Osteocyte (in vitro differentiated cells): ENCODE results near the gene THAP2. TPM values are rescaled to one million over a fixed set of nuclear protein-coding genes. Genes with fewer than 3 reads are reported as not detected.

Experiments used
- DNase-seq: peaks from one replicate; pipeline ENCODE4 v3.0.0; 2021; ENCODE audit warnings: mixed read lengths; ENCODE audit not compliant: unreplicated experiment; ENCODE audit errors: extremely low spot score
- H3K27ac Mint-ChIP-seq: one replicate; pipeline ENCODE4 v1.8.0; 2021; ENCODE audit warnings: mild to moderate bottlenecking, mixed read lengths; ENCODE audit not compliant: unreplicated experiment
- H3K27me3 Mint-ChIP-seq: one replicate; pipeline ENCODE4 v1.8.0; 2021; ENCODE audit warnings: mixed read lengths; ENCODE audit not compliant: unreplicated experiment
- H3K36me3 Mint-ChIP-seq: one replicate; pipeline ENCODE4 v1.8.0; 2021; ENCODE audit warnings: mixed read lengths; ENCODE audit not compliant: unreplicated experiment
- H3K4me1 Mint-ChIP-seq: one replicate; pipeline ENCODE4 v1.8.0; 2021; ENCODE audit warnings: mixed read lengths; ENCODE audit not compliant: unreplicated experiment
- H3K4me3 Mint-ChIP-seq: one replicate; pipeline ENCODE4 v1.8.0; 2021; ENCODE audit warnings: mild to moderate bottlenecking, moderate library complexity, mixed read lengths; ENCODE audit not compliant: unreplicated experiment
- H3K9me3 Mint-ChIP-seq: one replicate; pipeline ENCODE4 v1.8.0; 2021; ENCODE audit warnings: mixed read lengths; ENCODE audit not compliant: unreplicated experiment
- total RNA-seq: library from RNA; stranded (reverse); gene quantifications from 2 replicates; pipeline ENCODE4 v1.2.1, GENCODE V29; 2021
- TF ChIP-seq, protein P1 (sequence below): fragments of 200-600 bp; sonication (generic); IDR thresholded peaks from 2 replicates; pipeline ENCODE4 v1.5.0; 2021; ENCODE audit warnings: antibody characterized with exemption, mild to moderate bottlenecking, moderate library complexity

THAP2 gene
- total RNA-seq, 1 donor from 2014 or later = 5.0 TPM

DNA sequence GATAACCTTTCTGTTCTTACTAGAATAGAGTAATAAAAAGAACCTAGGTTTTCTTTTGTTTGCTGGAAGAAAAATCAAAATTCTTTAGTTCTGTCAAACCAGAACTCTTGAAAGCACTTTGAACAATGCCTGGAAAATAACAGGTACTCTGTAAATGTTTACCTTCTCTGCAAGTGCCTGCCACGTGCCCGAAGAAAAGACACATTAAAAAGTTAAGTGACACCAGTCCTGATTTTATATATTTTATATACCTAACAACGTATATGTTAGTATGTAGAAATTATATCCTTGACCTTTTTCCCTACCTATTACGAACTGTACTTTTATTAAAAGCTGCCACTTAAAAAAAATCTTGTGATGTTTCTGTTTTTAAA is 976 bp downstream of the THAP2 start:
- DNase-seq = no peak
- Mint-ChIP-seq H3K4me1 (peaks cover 28% of the 10 kb centered on the region), H3K36me3 (peaks cover 1% of the 10 kb centered on the region), H3K4me3 (peak overlapping the region; percentile 99), H3K9me3 (no peaks in the 10 kb centered on the region), H3K27me3 (no peaks in the 10 kb centered on the region), H3K27ac (peak overlapping the region; percentile 100)
- TF ChIP-seq, protein P1, sequence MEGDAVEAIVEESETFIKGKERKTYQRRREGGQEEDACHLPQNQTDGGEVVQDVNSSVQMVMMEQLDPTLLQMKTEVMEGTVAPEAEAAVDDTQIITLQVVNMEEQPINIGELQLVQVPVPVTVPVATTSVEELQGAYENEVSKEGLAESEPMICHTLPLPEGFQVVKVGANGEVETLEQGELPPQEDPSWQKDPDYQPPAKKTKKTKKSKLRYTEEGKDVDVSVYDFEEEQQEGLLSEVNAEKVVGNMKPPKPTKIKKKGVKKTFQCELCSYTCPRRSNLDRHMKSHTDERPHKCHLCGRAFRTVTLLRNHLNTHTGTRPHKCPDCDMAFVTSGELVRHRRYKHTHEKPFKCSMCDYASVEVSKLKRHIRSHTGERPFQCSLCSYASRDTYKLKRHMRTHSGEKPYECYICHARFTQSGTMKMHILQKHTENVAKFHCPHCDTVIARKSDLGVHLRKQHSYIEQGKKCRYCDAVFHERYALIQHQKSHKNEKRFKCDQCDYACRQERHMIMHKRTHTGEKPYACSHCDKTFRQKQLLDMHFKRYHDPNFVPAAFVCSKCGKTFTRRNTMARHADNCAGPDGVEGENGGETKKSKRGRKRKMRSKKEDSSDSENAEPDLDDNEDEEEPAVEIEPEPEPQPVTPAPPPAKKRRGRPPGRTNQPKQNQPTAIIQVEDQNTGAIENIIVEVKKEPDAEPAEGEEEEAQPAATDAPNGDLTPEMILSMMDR = no peak

DNA sequence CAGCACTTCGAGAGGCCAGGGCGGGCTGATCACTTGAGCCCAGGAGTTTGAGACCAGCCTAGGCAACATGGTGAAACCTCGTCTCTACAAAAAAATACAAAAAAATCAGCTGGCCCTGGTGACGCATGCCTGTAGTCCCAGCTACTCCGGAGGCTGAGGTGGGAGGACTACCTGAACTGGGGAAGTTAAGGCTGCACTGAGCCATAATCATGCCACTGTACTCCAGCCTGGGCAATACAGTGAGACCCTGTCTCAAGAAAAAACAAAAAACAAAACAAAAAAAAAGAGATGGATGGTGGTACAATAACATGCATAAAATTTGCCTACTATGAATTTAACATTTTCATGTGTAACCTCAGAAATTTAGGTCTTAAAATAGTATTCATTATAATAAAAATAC is 2.2 kb downstream of the THAP2 start:
- DNase-seq = no peak
- H3K9me3 Mint-ChIP-seq = no peaks in the 10 kb centered on the region
- H3K36me3 Mint-ChIP-seq = peaks cover 1% of the 10 kb centered on the region
- no peaks in the 10 kb centered on the region for H3K27me3 Mint-ChIP-seq
- no peak overlapping the region for H3K4me3 Mint-ChIP-seq
- TF ChIP-seq, protein P1 = no peak
- peaks cover 23% of the 10 kb centered on the region for H3K4me1 Mint-ChIP-seq
- no peak overlapping the region for H3K27ac Mint-ChIP-seq

DNA sequence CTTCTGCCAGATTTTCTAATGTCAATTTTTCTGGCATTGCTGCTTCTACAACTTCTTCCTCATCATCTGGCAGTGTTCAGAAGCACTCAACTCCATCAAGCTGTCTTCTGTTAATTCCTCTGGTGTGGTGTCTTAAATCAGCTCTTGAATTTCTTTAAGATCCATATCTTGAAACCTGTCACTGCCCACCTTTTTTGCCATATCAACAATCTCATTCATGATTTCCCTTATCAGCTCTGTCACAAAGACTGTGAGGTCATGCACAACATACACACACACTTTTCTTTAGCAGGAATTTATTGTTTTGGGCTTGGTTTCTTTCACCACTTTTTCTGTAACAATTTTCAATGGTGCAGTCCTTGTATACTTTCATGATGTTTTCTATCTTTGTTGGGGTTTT is 7.2 kb downstream of the THAP2 start:
- Mint-ChIP-seq H3K27ac (no peak overlapping the region), H3K36me3 (peaks cover 2% of the 10 kb centered on the region), H3K4me1 (no peaks in the 10 kb centered on the region), H3K9me3 (no peaks in the 10 kb centered on the region), H3K27me3 (no peaks in the 10 kb centered on the region), H3K4me3 (no peak overlapping the region)
- TF ChIP-seq, protein P1 = no peak
- DNase-seq = no peak

DNA sequence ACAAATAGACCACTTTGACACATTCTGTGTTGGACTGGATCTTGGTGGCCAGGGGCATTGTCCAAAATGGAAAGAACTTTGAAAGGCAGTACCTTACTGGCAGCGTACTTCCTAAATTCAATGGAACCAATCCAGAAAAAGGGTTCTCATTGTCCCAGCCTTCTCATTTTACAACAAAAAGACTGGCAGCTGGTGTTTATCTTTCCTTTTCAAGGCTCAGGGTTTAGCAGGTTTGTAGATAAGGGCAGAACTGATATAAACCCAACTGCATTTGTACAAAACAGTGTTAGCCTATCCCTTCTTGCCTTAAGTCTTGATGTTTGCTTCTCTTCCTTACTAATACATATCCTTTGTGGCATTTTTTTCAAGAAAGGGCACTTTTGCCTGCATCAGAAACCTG is 7.7 kb downstream of the THAP2 start:
- no peak for DNase-seq
- H3K36me3 Mint-ChIP-seq = peaks cover 2% of the 10 kb centered on the region
- TF ChIP-seq, protein P1 = no peak
- no peaks in the 10 kb centered on the region for H3K9me3 Mint-ChIP-seq
- H3K27me3 Mint-ChIP-seq = no peaks in the 10 kb centered on the region
- no peaks in the 10 kb centered on the region for H3K4me1 Mint-ChIP-seq
- no peak overlapping the region for H3K4me3 Mint-ChIP-seq
- no peak overlapping the region for H3K27ac Mint-ChIP-seq

DNA sequence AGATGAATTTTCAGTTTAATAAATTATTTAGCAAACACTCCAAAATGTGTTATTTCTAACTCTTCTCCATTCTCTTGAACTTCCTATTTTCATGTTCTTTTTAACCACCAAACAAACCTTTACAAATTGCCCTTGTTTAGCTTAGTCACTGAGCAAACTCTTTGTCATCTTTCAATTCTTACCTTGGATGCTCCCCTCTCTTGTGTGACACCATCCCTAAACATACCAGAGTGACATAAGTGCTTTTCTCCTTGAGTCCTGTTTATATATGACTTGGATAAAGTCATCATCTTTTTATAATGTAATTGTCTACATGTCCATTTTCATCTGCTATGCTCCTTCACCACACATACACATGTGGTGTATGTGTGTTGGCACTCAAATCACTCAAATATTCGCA is 18.4 kb downstream of the THAP2 start:
- Mint-ChIP-seq H3K4me1 (peaks cover 8% of the 10 kb centered on the region), H3K4me3 (no peak overlapping the region), H3K9me3 (no peaks in the 10 kb centered on the region), H3K27ac (no peak overlapping the region), H3K27me3 (no peaks in the 10 kb centered on the region), H3K36me3 (no peaks in the 10 kb centered on the region)
- no peak for DNase-seq
- TF ChIP-seq, protein P1 = no peak
